ENCODE data around the gene ZNF223.

GRCh38 chr19:44021221-44021620 is 30.6 kb upstream of the ZNF223 start:
- TF ChIP-seq CTCF (IDR thresholded peaks at IDR 0.05; ENCODE audit: low read length) (no peak), EZH2phosphoT487 (IDR thresholded peaks at IDR 0.05; ENCODE audit: low read length) (no peak)

All from MM.1S (cell line).